ENCODE results near the gene REXO4. TPM values are rescaled to one million over a fixed set of nuclear protein-coding genes. Genes with fewer than 3 reads are reported as not detected.

The REXO4 gene
- total RNA-seq, result 10 to 100 TPM; 17.9 to 27.0 (median 22.7) TPM

GRCh38 chr9:133417541-133418461, at the start of gene REXO4:
Gene REXO4, minus strand, starts transcription at chr9:133418010. Its CDS starts 166 bp downstream, at chr9:133417844.
- WGBS, 2 donors, result 0 to 4% methylated on average over 27 to 60 of the region's 75 CpGs
- Histone ChIP-seq H3K9me3 (no peaks in the 10 kb centered on the region), H3K27ac (peak within 1 kb of the TSS; percentile 14 to 88 (median 84)), H3K27me3 (no peaks in the 10 kb centered on the region), H3K36me3 (peaks cover 0 to 32% (median 2%) of the 10 kb centered on the region in 3 donors), H3K4me1 (peaks cover 0 to 33% (median 13%) of the 10 kb centered on the region in 4 donors), H3K4me3 (peak within 1 kb of the TSS; percentile 60 to 96 (median 79))
- TF ChIP-seq CTCF (IDR thresholded peaks at IDR 0.05) (peak in 1 of 5 experiments; percentile 26), POLR2A (IDR thresholded peaks at IDR 0.05) (peak in 1 of 2 donors; percentile 15), EP300 (IDR thresholded peaks at IDR 0.05) (peak; percentile 34 to 86)
- peak; percentile 45 to 59 for DNase-seq (ENCODE audit: low spot score in 2 of 2)

GRCh38 chr9:133467101-133467500, 49.3 kb upstream of the REXO4 start:
- H3K27me3 ChIP-seq, result no peaks in the 10 kb centered on the region
- no peaks in the 10 kb centered on the region for H3K9me3 ChIP-seq
- TF ChIP-seq EP300 (IDR thresholded peaks at IDR 0.05), result no peak
- no peak for TF ChIP-seq POLR2A (IDR thresholded peaks at IDR 0.05)
- no peak for TF ChIP-seq CTCF (IDR thresholded peaks at IDR 0.05)
- no peak overlapping the region for H3K27ac ChIP-seq
- no peak for DNase-seq (ENCODE audit: low spot score in 2 of 2)
- 83 to 84% methylated on average over 9 to 10 of the region's 10 CpGs for WGBS, 2 donors
- H3K4me1 ChIP-seq, result no peaks in the 10 kb centered on the region
- H3K36me3 ChIP-seq, result peaks cover 0 to 54% (median 4%) of the 10 kb centered on the region in 3 donors
- H3K4me3 ChIP-seq, result no peak overlapping the region

- peaks cover 0 to 8% (median 3%) of the 10 kb centered on the region in 4 donors for H3K4me1 ChIP-seq
- TF ChIP-seq EP300 (IDR thresholded peaks at IDR 0.05) (no peak), CTCF (IDR thresholded peaks at IDR 0.05) (no peak), POLR2A (IDR thresholded peaks at IDR 0.05) (no peak)
- H3K36me3 ChIP-seq, result peaks cover 0 to 54% (median 4%) of the 10 kb centered on the region in 3 donors
- H3K27me3 ChIP-seq, result no peaks in the 10 kb centered on the region
- DNase-seq (ENCODE audit: low spot score in 2 of 2), result no peak
- H3K9me3 ChIP-seq, result no peaks in the 10 kb centered on the region
- no peak overlapping the region for H3K4me3 ChIP-seq
- no peak overlapping the region for H3K27ac ChIP-seq
- WGBS, 2 donors, result 80 to 85% methylated on average over 6 of the region's 6 CpGs
Observed at GRCh38 chr9:133465984-133466383, 48.2 kb upstream of the REXO4 start.

GRCh38 chr9:133464638-133465037, 46.8 kb upstream of the REXO4 start:
- H3K36me3 ChIP-seq, result peaks cover 0 to 52% (median 4%) of the 10 kb centered on the region in 3 donors
- DNase-seq (ENCODE audit: low spot score in 2 of 2), result no peak
- TF ChIP-seq POLR2A (IDR thresholded peaks at IDR 0.05) (no peak), CTCF (IDR thresholded peaks at IDR 0.05) (no peak), EP300 (IDR thresholded peaks at IDR 0.05) (no peak)
- H3K4me3 ChIP-seq, result no peak overlapping the region
- peaks cover 0 to 16% (median 9%) of the 10 kb centered on the region in 4 donors for H3K4me1 ChIP-seq
- no peak overlapping the region for H3K27ac ChIP-seq
- 98% methylated on average over 8 of the region's 10 CpGs for WGBS, 2 donors
- no peaks in the 10 kb centered on the region for H3K9me3 ChIP-seq
- no peaks in the 10 kb centered on the region for H3K27me3 ChIP-seq

All from tibial nerve (tissue), 4 donors.